DOHH2 (cell line): Measurements from ENCODE around the gene NR2F1-AS1.

Experiments
- H3F3A ChIP-seq: fragments of 200-600 bp; sonication (generic), shearing (Covaris generic); 2 replicates; pipeline ENCODE4 v1.6.0; 2016; ENCODE audit warnings: antibody characterized with exemption, mild to moderate bottlenecking; ENCODE audit not compliant: control insufficient read depth, insufficient read depth
- H3K27ac ChIP-seq: fragments of 200-600 bp; sonication (generic); 2 replicates; pipeline ENCODE4 v1.5.1; 2014; ENCODE audit warnings: low read depth, mild to moderate bottlenecking, low read length, moderate library complexity
- H3K27me3 ChIP-seq: fragments of 200-600 bp; sonication (generic); 2 replicates; pipeline ENCODE4 v1.6.1; 2014; ENCODE audit warnings: mild to moderate bottlenecking, low read length, mixed read lengths; ENCODE audit not compliant: control insufficient read depth
- H3K36me3 ChIP-seq: fragments of 200-600 bp; sonication (generic); 2 replicates; pipeline ENCODE4 v1.6.1; 2014; ENCODE audit warnings: mild to moderate bottlenecking, low read length, moderate library complexity, mixed read lengths; ENCODE audit not compliant: control insufficient read depth
- H3K4me1 ChIP-seq: fragments of 200-600 bp; sonication (generic); 2 replicates; pipeline ENCODE4 v1.6.1; 2014; ENCODE audit warnings: mild to moderate bottlenecking, low read length, mixed read lengths; ENCODE audit not compliant: control insufficient read depth
- H3K4me2 ChIP-seq: fragments of 200-600 bp; sonication (generic); 2 replicates; pipeline ENCODE4 v1.6.0; 2014; ENCODE audit warnings: mild to moderate bottlenecking, low read length, moderate library complexity
- H3K4me3 ChIP-seq: fragments of 200-600 bp; sonication (generic); 2 replicates; pipeline ENCODE4 v1.5.1; 2014; ENCODE audit warnings: mild to moderate bottlenecking, low read length, mixed read lengths
- H3K79me2 ChIP-seq: fragments of 200-600 bp; sonication (generic); 2 replicates; pipeline ENCODE4 v1.6.1; 2014; ENCODE audit warnings: mild to moderate bottlenecking, low read length, mixed read lengths; ENCODE audit not compliant: control insufficient read depth
- H3K9me2 ChIP-seq: fragments of 200-600 bp; sonication (generic); replicated peaks from 2 replicates; pipeline ENCODE4 v1.6.1; 2014; ENCODE audit warnings: mild to moderate bottlenecking, low read length, mixed read lengths; ENCODE audit not compliant: control insufficient read depth
- H3K9me3 ChIP-seq: fragments of 200-600 bp; sonication (generic); 2 replicates; pipeline ENCODE4 v1.6.1; 2014; ENCODE audit warnings: antibody characterized with exemption, low read length, mixed read lengths; ENCODE audit not compliant: control insufficient read depth, insufficient read depth
- H4K20me1 ChIP-seq: fragments of 200-600 bp; sonication (generic); 2 replicates; pipeline ENCODE4 v1.6.0; 2014; ENCODE audit warnings: low read depth, mild to moderate bottlenecking, antibody characterized with exemption, low read length, moderate library complexity; ENCODE audit not compliant: control insufficient read depth, insufficient read depth
- EZH2phosphoT487 ChIP-seq: fragments of 200-600 bp; sonication (generic); IDR thresholded peaks from 2 replicates; pipeline ENCODE4 v1.6.1; 2017; ENCODE audit warnings: borderline replicate concordance, mild to moderate bottlenecking, antibody characterized with exemption, low read length, moderate library complexity, mixed read lengths
- TF ChIP-seq, protein P1 (sequence below): fragments of 200-600 bp; sonication (generic); IDR thresholded peaks from one replicate; pipeline ENCODE4 v1.5.1; 2014; ENCODE audit warnings: antibody characterized with exemption, mild to moderate bottlenecking, low read depth, low read length; ENCODE audit not compliant: poor library complexity, severe bottlenecking

The NR2F1-AS1 gene

GRCh38 chr5:93602241-93603077 is 21.4 kb upstream of the NR2F1-AS1 start:
- TF ChIP-seq, protein P1, sequence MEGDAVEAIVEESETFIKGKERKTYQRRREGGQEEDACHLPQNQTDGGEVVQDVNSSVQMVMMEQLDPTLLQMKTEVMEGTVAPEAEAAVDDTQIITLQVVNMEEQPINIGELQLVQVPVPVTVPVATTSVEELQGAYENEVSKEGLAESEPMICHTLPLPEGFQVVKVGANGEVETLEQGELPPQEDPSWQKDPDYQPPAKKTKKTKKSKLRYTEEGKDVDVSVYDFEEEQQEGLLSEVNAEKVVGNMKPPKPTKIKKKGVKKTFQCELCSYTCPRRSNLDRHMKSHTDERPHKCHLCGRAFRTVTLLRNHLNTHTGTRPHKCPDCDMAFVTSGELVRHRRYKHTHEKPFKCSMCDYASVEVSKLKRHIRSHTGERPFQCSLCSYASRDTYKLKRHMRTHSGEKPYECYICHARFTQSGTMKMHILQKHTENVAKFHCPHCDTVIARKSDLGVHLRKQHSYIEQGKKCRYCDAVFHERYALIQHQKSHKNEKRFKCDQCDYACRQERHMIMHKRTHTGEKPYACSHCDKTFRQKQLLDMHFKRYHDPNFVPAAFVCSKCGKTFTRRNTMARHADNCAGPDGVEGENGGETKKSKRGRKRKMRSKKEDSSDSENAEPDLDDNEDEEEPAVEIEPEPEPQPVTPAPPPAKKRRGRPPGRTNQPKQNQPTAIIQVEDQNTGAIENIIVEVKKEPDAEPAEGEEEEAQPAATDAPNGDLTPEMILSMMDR, result no peak
- no peak for TF ChIP-seq EZH2phosphoT487
- peaks cover 58% of the 10 kb centered on the region for H3K27me3 ChIP-seq
- no peaks in the 10 kb centered on the region for H3K9me2 ChIP-seq
- H3K27ac ChIP-seq, result no peak overlapping the region
- no peaks in the 10 kb centered on the region for H3K79me2 ChIP-seq
- no peaks in the 10 kb centered on the region for H3F3A ChIP-seq
- H3K4me1 ChIP-seq, result no peaks in the 10 kb centered on the region
- H3K9me3 ChIP-seq, result no peaks in the 10 kb centered on the region
- H3K36me3 ChIP-seq, result no peaks in the 10 kb centered on the region
- no peak overlapping the region for H3K4me3 ChIP-seq
- H4K20me1 ChIP-seq, result no peaks in the 10 kb centered on the region
- H3K4me2 ChIP-seq, result no peak overlapping the region

- no peak for TF ChIP-seq EZH2phosphoT487
- Histone ChIP-seq H3K9me2 (no peaks in the 10 kb centered on the region), H3K9me3 (no peaks in the 10 kb centered on the region), H3K79me2 (no peaks in the 10 kb centered on the region), H3K36me3 (no peaks in the 10 kb centered on the region), H3F3A (no peaks in the 10 kb centered on the region), H3K27ac (no peak overlapping the region), H3K27me3 (peaks cover 56% of the 10 kb centered on the region), H3K4me1 (no peaks in the 10 kb centered on the region), H3K4me3 (no peak overlapping the region), H3K4me2 (no peak overlapping the region), H4K20me1 (no peaks in the 10 kb centered on the region)
These were observed 20.8 kb upstream of the NR2F1-AS1 start for GRCh38 chr5:93601802-93602155.

DNA sequence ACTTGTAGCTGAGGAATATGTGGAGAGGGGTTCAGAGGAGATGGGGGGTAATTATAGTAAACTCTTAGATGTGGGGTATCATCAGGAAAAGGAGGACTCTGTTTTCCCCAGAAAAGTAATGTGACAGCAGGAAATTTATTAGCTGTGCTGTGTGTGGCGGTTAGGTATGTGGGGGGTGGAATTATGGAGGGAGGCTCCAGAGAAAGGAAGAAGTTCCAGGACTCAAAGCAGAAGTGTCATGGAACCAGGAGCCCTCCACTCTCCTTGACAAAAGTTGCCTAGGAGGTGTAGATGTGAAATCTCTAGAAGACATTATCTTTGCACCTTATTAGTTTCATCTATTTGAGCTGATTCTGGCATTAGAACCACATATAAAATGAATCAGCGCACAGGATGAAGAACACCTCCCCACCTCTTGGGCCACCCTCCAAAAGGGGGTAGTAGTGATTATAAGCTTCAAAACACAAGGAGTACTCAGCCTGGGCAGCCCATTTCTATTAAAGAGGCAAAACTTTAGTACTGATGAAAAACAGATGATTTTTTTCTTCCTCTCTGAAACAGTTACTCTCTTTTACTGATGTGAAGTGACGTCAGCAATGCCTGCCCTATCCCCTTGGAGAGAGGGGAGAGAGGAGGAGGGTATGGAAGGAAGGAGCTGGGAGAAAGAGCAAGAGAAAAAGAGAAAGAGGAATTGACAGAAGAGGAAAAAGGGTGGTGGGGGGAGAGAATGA is 20.2 kb upstream of the NR2F1-AS1 start:
- no peaks in the 10 kb centered on the region for H3K36me3 ChIP-seq
- no peak overlapping the region for H3K4me2 ChIP-seq
- no peaks in the 10 kb centered on the region for H3K9me3 ChIP-seq
- no peak overlapping the region for H3K27ac ChIP-seq
- H3K4me3 ChIP-seq, result no peak overlapping the region
- no peaks in the 10 kb centered on the region for H3F3A ChIP-seq
- H4K20me1 ChIP-seq, result no peaks in the 10 kb centered on the region
- no peaks in the 10 kb centered on the region for H3K79me2 ChIP-seq
- TF ChIP-seq, protein P1, result no peak
- TF ChIP-seq EZH2phosphoT487, result no peak
- H3K27me3 ChIP-seq, result peaks cover 53% of the 10 kb centered on the region
- no peaks in the 10 kb centered on the region for H3K9me2 ChIP-seq
- H3K4me1 ChIP-seq, result no peaks in the 10 kb centered on the region
